ENCODE measurements around the gene RAPSN.

The RAPSN gene

DNA sequence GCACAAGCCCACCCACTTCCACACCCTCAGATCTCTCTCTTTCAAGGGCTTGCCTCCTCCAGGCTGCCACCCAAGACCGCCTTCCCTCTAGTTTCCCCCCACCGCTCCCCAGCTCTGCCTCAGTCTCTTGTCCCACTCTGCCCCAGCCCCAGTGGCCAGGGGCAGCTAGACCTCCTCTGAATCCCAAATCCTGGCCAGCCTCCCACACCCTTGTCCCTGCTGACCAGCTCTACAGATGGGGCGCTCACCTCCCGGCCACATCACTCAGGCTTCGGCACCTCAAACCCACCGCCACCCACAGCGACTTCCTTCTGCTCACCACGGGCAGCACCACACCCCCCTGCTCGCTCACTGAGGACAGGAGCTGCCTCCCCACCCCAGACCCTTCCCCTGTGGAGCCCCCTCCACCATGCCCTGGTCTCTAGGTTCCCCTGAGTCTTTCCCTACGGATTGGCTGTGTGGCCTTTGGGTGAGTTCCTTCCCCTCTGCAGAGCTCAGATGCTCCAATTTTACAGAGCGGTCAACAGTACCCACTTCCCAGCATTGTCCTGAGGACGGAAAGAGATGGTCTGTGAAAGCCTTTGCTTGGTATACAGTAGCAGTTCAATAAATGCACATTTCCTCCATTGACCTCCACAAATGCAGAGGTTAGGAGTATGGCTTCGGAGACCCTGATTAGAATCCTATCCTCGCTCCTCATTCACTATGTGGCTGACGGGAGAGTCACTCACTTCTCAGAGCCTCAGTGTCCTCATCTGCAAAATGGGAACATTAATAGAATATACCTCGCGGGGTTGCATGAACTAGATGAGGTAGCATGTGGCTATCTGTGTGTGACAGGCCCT is 59.1 kb downstream of the RAPSN start:
- TF ChIP-seq, protein P1, sequence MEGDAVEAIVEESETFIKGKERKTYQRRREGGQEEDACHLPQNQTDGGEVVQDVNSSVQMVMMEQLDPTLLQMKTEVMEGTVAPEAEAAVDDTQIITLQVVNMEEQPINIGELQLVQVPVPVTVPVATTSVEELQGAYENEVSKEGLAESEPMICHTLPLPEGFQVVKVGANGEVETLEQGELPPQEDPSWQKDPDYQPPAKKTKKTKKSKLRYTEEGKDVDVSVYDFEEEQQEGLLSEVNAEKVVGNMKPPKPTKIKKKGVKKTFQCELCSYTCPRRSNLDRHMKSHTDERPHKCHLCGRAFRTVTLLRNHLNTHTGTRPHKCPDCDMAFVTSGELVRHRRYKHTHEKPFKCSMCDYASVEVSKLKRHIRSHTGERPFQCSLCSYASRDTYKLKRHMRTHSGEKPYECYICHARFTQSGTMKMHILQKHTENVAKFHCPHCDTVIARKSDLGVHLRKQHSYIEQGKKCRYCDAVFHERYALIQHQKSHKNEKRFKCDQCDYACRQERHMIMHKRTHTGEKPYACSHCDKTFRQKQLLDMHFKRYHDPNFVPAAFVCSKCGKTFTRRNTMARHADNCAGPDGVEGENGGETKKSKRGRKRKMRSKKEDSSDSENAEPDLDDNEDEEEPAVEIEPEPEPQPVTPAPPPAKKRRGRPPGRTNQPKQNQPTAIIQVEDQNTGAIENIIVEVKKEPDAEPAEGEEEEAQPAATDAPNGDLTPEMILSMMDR (IDR thresholded peaks at IDR 0.05; ENCODE audit: low read depth, low read length) = no peak
- DNase-seq (ENCODE audit: extremely low read depth, low read depth) = no peak

DNA sequence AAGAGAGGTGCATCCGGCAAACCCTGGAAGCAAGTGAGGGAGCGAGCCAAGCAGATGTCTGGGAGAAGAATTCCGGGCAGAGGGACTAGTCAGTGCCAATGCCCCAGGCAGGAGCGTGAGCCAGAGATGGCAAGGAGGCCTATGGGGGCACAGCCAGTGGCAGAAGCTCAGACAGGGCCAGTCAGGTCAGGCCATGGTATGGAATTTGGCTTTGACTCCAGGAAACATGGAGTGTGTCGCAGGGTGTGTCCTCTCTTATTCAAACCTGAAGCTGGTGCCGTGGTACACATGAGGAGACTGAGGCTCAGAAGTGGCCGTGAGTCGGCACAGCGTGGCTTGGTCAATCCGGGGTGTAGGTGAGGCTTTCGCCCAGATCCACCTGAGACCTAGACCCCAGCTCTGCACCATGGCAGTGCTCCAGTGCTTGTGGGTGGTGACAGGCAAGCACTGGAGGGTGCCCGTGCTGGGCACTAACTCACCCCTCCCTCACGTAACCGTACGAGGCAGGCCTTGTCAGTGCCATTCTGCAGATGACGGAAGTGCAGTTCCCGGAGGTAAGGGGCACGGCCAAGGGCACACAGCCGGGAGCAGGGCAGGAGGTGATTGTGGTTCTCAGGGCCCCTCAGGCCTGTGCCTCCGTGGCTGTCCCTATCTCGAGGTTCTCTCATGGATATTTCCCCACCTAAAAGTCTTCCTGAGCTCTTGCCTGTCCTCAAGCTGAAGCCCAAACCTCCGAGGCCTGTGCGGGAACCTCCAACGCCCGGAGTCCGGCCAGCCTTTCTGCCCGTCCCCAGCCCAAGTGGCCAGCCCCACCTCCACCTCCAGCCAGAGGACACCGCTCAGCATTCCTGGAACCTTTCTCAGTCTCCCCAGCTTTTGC is 60.0 kb downstream of the RAPSN start:
- TF ChIP-seq, protein P1 (IDR thresholded peaks at IDR 0.05; ENCODE audit: low read depth, low read length) = no peak
- DNase-seq (ENCODE audit: extremely low read depth, low read depth) = no peak

DNA sequence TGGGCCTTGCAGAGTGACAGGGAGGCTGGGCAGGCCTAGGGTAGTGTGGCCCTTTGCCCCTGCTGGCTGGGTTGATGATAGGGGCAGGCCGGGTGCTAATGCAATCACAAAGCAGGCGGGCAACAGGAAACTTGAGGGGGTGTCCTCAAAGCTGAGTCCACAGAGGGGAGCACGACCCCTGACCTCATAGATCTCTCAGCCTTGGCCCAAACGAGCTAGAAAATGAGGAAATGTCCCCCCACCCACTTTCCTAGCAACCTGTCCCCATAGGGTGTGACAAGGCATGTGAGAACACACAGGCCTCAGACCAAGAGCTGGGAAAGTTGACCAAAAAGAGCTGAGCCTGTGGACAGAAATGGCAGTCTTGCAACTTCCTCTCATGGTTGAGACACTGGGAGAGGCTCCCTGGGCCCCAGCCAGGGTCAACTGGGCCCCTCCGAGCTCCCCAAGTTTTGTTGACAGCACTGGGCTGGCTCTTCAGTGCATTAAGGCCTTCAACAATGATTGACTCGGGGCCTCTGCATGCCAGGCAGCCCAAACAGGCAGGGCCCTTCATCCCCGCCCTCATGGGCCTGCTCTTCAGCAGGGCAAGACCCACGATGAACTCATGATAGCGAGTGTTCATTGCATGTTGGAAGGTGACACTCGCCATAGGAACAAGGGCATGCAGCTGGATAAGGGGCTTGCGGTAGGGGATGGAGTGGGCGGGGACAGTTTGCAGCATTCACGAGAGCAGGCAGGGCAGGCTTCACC is 60.8 kb downstream of the RAPSN start:
- no peak for DNase-seq (ENCODE audit: extremely low read depth, low read depth)
- TF ChIP-seq, protein P1 (IDR thresholded peaks at IDR 0.05; ENCODE audit: low read depth, low read length) = no peak
